K562 (cell line): ENCODE results near the gene CSNK1G1. TPM values are rescaled to one million over a fixed set of nuclear protein-coding genes. Genes with fewer than 3 reads are reported as not detected.

Experiments
- ATAC-seq: fragments of 200-7000 bp; cut with Tn5 transposase; 3 replicates; pipeline ENCODE4 v1.9.1; 2020; ENCODE audit warnings: moderate library complexity
- BruUV-seq: library from RNA; stranded (reverse); fragments of 400-500 nt; replicated peaks from 2 replicates; lab custom pipeline; 2021; lab: Mats Ljungman, UMichigan
- CTCF ChIA-PET: fragments of 300-600 bp; formaldehyde crosslinking; extraction: SDS; loops from one replicate; lab custom pipeline; 2021; ENCODE audit warnings: low intra/inter-chr PET ratio; lab: Yijun Ruan, JAX
- POLR2A ChIA-PET: fragments of 300-600, 350-650 bp; sonication (Branson Sonifier 250); formaldehyde crosslinking; extraction: SDS; loops from one replicate; lab custom pipeline; 2021; ENCODE audit warnings: antibody characterized with exemption, inconsistent platforms; lab: Yijun Ruan, JAX
- DNase-seq, 4 experiments: peaks; one replicate each; pipeline versions ENCODE4 v3.0.0 to v3.0.0-alpha.2; 2011 to 2018; ENCODE audit warnings: low spot score in 3 of 4, mixed read lengths in 3 of 4; ENCODE audit errors: extremely low read depth in 1 of 4
- FAIRE-seq: peaks from 2 replicates; lab custom pipeline; 2011; peaks lifted over from hg19 to GRCh38; lab: Jason Lieb, UNC
- H2AFZ ChIP-seq: 2 replicates; pipeline ENCODE4 v1.6.0; 2011; ENCODE audit warnings: low read depth, low read length, control low read depth, inconsistent platforms
- H3K27ac ChIP-seq: fragments of 200-600 bp; 3 replicates; pipeline ENCODE4 v1.8.0; 2011; ENCODE audit warnings: low read depth, mild to moderate bottlenecking, control low read depth, inconsistent platforms, low read length, moderate library complexity, mixed read lengths; ENCODE audit errors: extremely low read depth
- H3K27me3 ChIP-seq, 2 experiments: fragments of 300-600 bp in 1 of 2; 2 replicates in 1 of 2; 3 replicates in 1 of 2; pipeline versions ENCODE4 v1.6.0 to v1.8.0; 2011; ENCODE audit warnings: inconsistent platforms in 2 of 2, low read length in 2 of 2, mild to moderate bottlenecking in 1 of 2, mixed read lengths in 1 of 2, moderate library complexity in 1 of 2; ENCODE audit not compliant: control insufficient read depth in 2 of 2, insufficient read depth in 2 of 2
- H3K36me3 ChIP-seq: fragments of 300-600 bp; 3 replicates; pipeline ENCODE4 v1.8.0; 2011; ENCODE audit warnings: mild to moderate bottlenecking, low read length, inconsistent platforms; ENCODE audit not compliant: control insufficient read depth, insufficient read depth
- H3K4me1 ChIP-seq, 2 experiments: fragments of 200-600 bp in 1 of 2; replicated peaks in 1 of 2; 2 replicates in 1 of 2; 3 replicates in 1 of 2; pipeline versions ENCODE4 v1.5.1 to v1.8.0; 2011; ENCODE audit warnings: inconsistent platforms in 2 of 2, low read length in 2 of 2, mild to moderate bottlenecking in 1 of 2, mixed read lengths in 1 of 2, moderate library complexity in 1 of 2; ENCODE audit not compliant: control insufficient read depth in 2 of 2, insufficient read depth in 2 of 2
- H3K4me2 ChIP-seq: 2 replicates; pipeline ENCODE4 v1.6.1; 2011; ENCODE audit warnings: low read length, control low read depth, inconsistent platforms, mixed read lengths; ENCODE audit not compliant: insufficient read depth
- H3K4me3 ChIP-seq: fragments of 200-600 bp; sonication (generic), shearing (Covaris generic); 2 replicates; pipeline ENCODE4 v1.5.1; 2016; ENCODE audit warnings: control low read depth, inconsistent platforms
- H3K79me2 ChIP-seq: fragments of 200-600 bp; 3 replicates; pipeline ENCODE4 v1.8.0; 2011; ENCODE audit warnings: low read length, inconsistent platforms; ENCODE audit not compliant: control insufficient read depth, insufficient read depth
- H3K9ac ChIP-seq, 2 experiments: 2 replicates each; pipeline versions ENCODE4 v1.6.0 to v1.6.1; 2011; ENCODE audit warnings: low read depth in 2 of 2, low read length in 2 of 2, control low read depth in 1 of 2, inconsistent platforms in 1 of 2, mild to moderate bottlenecking in 1 of 2, mixed read lengths in 1 of 2; ENCODE audit not compliant: insufficient read depth in 1 of 2
- H3K9me1 ChIP-seq: one replicate; pipeline ENCODE4 v1.6.0; 2011; ENCODE audit warnings: inconsistent platforms, mild to moderate bottlenecking, low read length, moderate library complexity; ENCODE audit not compliant: control insufficient read depth, insufficient read depth
- H3K9me3 ChIP-seq: replicated peaks from 2 replicates; pipeline ENCODE4 v1.5.1; 2011; ENCODE audit warnings: low read depth, low read length, inconsistent platforms; ENCODE audit not compliant: control insufficient read depth, insufficient read depth
- H4K20me1 ChIP-seq: replicated peaks from 2 replicates; pipeline ENCODE4 v1.6.1; 2011; ENCODE audit warnings: low read length, inconsistent platforms, mixed read lengths; ENCODE audit not compliant: control insufficient read depth, insufficient read depth
- BCOR ChIP-seq: fragments of 450-650 bp; IDR thresholded peaks from 2 replicates; pipeline ENCODE4 v1.6.1; 2016
- RBM22 ChIP-seq: fragments of 200-400 bp; formaldehyde crosslinking; IDR thresholded peaks from 2 replicates; pipeline ENCODE4 v1.6.1; 2018; ENCODE audit warnings: low read length, low read depth; ENCODE audit not compliant: poor library complexity, severe bottlenecking
- TOE1 ChIP-seq, 2 experiments: fragments of 450-650 bp in 1 of 2; sonication (generic) in 1 of 2; formaldehyde crosslinking in 1 of 2; IDR thresholded peaks; 2 replicates each; pipeline versions ENCODE4 v1.7.1 to v1.8.0; 2016 to 2022; ENCODE audit warnings: borderline replicate concordance in 2 of 2, mild to moderate bottlenecking in 2 of 2, antibody characterized with exemption in 1 of 2, inconsistent platforms in 1 of 2, low read depth in 1 of 2, missing genetic modification reagents in 1 of 2, moderate library complexity in 1 of 2
- in situ Hi-C: fragments of 300-500 bp; cut with MboI; formaldehyde crosslinking; loops from 4 replicates; pipeline ENCODE4 v1.15.0; 2018; ENCODE audit warnings: inconsistent platforms, mixed read lengths
- intact Hi-C: fragments of 100-400 bp; cut with micrococcal nuclease; formaldehyde crosslinking; loops from 2 replicates; pipeline ENCODE4 v1.14.2; 2022
- polyA plus RNA-seq, 8 experiments: library from polyadenylated mRNA; depleted of rRNA in 4 of 8; stranded (reverse) in 5 of 8; unstranded in 3 of 8; fragments of >200 nt; fragmentation: Nextera tagmentation in 2 of 8; fragmentation: Illumina TruSeq in 1 of 8; extraction: Ambion mirVana in 2 of 8; extraction: Trizol in 1 of 8; gene quantifications; 2 replicates each; pipeline versions ENCODE4 v1.2.1 to v1.2.3, GENCODE V29; 2011 to 2014; ENCODE audit warnings: inconsistent platforms in 1 of 8, missing spikeins in 1 of 8
- total RNA-seq, 7 experiments: library from RNA; depleted of rRNA in 6 of 7; stranded (reverse); fragments of >200 nt in 6 of 7; fragmentation: Illumina TruSeq in 2 of 7; extraction: Trizol in 2 of 7; gene quantifications; 2 replicates each; pipeline versions ENCODE4 v1.2.1 to v1.2.3, GENCODE V29; 2011 to 2021; ENCODE audit warnings: low replicate concordance in 1 of 7
- TF ChIP-seq, protein P1 (sequence below): IDR thresholded peaks from 2 replicates; pipeline ENCODE4 v1.6.1; 2011; ENCODE audit warnings: borderline replicate concordance, low read depth, mild to moderate bottlenecking, moderate library complexity, low read length; ENCODE audit not compliant: insufficient read depth, poor library complexity, severe bottlenecking

The CSNK1G1 gene
- total and polyA plus RNA-seq, 9 of the 15 experiments (the other 6 are each of a cell fraction or from before 2014, with no cell fraction given) = 4.5 to 18.5 (median 9.5) TPM

DNA sequence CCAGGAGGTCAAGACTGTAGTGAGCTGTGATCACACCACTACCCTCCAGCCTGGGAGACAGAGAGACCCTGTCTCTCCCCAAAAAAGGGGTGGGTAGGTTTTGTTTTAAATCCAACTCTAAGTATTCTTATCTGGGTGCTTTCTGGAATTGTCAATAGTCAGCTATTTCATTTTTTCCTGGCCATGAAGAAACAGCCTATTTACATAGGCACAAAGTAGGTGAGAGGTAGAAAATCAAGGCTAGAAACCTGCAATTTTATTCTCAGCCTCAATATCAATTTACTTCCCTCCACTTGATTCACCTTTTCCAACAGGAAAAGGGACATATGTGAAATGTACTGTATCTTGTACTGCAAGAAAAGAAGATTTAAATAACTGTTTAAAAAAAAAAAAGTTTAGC lies 45.9 kb downstream of the CSNK1G1 start:
- POLR2A ChIA-PET = interaction anchor here (1.4 kb wide), 1 partner anchor 10 kb away, joined by 3 read pairs; no protein-coding TSS in a partner anchor
- Histone ChIP-seq H4K20me1 (no peaks in the 10 kb centered on the region), H2AFZ (no peak overlapping the region), H3K79me2 (peaks cover 5% of the 10 kb centered on the region; the same call in 1 of the 3 replicates), H3K4me3 (no peak overlapping the region), H3K4me1 (no peaks in the 10 kb centered on the region), H3K27ac (no peak overlapping the region), H3K4me2 (no peak overlapping the region), H3K9me1 (no peaks in the 10 kb centered on the region), H3K36me3 (peaks cover 3% of the 10 kb centered on the region; the same call in 1 of the 3 replicates), H3K27me3 (no peaks in the 10 kb centered on the region), H3K9ac (no peak overlapping the region), H3K9me3 (no peaks in the 10 kb centered on the region)
- CTCF ChIA-PET = no interaction called here
- BruUV-seq = no TSS peak
- no peak for ATAC-seq
- FAIRE-seq = no peak
- DNase-seq = no peak
- in situ Hi-C loops = no loop called here
- TF ChIP-seq, protein P1, sequence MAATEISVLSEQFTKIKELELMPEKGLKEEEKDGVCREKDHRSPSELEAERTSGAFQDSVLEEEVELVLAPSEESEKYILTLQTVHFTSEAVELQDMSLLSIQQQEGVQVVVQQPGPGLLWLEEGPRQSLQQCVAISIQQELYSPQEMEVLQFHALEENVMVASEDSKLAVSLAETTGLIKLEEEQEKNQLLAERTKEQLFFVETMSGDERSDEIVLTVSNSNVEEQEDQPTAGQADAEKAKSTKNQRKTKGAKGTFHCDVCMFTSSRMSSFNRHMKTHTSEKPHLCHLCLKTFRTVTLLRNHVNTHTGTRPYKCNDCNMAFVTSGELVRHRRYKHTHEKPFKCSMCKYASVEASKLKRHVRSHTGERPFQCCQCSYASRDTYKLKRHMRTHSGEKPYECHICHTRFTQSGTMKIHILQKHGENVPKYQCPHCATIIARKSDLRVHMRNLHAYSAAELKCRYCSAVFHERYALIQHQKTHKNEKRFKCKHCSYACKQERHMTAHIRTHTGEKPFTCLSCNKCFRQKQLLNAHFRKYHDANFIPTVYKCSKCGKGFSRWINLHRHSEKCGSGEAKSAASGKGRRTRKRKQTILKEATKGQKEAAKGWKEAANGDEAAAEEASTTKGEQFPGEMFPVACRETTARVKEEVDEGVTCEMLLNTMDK = no peak
- no peak for TF ChIP-seq RBM22
- no peak for TF ChIP-seq BCOR
- TF ChIP-seq TOE1 (IDR thresholded peaks at IDR 0.05; ENCODE audit: borderline replicate concordance) = no peak
- no peak for TF ChIP-seq TOE1 (CRISPR knock-in tag; IDR thresholded peaks at IDR 0.05; ENCODE audit: borderline replicate concordance, low read depth)
- intact Hi-C loops = no loop called here
